HEK293T (cell line): ENCODE measurements around the gene NCR3LG1.

ENCODE experiments used
- CTCF ChIA-PET: fragments of 350-600 bp; formaldehyde crosslinking; extraction: SDS; loops from one replicate; lab custom pipeline; 2021; ENCODE audit warnings: antibody characterized with exemption, inconsistent platforms; lab: Yijun Ruan, JAX
- POLR2A ChIA-PET: fragments of 350-600 bp; formaldehyde crosslinking; extraction: SDS; loops from one replicate; lab custom pipeline; 2020; ENCODE audit warnings: antibody characterized with exemption, inconsistent platforms; lab: Yijun Ruan, JAX
- DNase-seq: peaks from one replicate; pipeline ENCODE4 v3.0.0; 2012; ENCODE audit warnings: mixed read lengths; ENCODE audit errors: extremely low spot score
- ARNT ChIP-seq: fragments of 450-650 bp; IDR thresholded peaks from 2 replicates; pipeline ENCODE4 v1.6.1; 2017; ENCODE audit warnings: mild to moderate bottlenecking
- BHLHE40 ChIP-seq: fragments of 450-650 bp; IDR thresholded peaks from 2 replicates; pipeline ENCODE4 v1.6.1; 2016; ENCODE audit warnings: mild to moderate bottlenecking, moderate library complexity, borderline replicate concordance
- CTBP1 ChIP-seq: fragments of 450-650 bp; IDR thresholded peaks from 2 replicates; pipeline ENCODE4 v1.6.1; 2016; ENCODE audit warnings: borderline replicate concordance
- ELF4 ChIP-seq: fragments of 450-650 bp; IDR thresholded peaks from 2 replicates; pipeline ENCODE4 v1.6.1; 2017; ENCODE audit warnings: antibody characterized with exemption
- FOXA1 ChIP-seq: fragments of 450-650 bp; IDR thresholded peaks from 2 replicates; pipeline ENCODE4 v1.6.1; 2016; ENCODE audit warnings: mild to moderate bottlenecking
- FOXK2 ChIP-seq: fragments of 450-650 bp; IDR thresholded peaks from 2 replicates; pipeline ENCODE4 v1.6.1; 2016; ENCODE audit warnings: mild to moderate bottlenecking
- FOXM1 ChIP-seq: fragments of 450-650 bp; IDR thresholded peaks from 2 replicates; pipeline ENCODE4 v1.6.1; 2017; ENCODE audit warnings: mild to moderate bottlenecking, borderline replicate concordance
- HDGF ChIP-seq: fragments of 450-650 bp; IDR thresholded peaks from 2 replicates; pipeline ENCODE4 v1.6.1; 2017; ENCODE audit warnings: antibody characterized with exemption, borderline replicate concordance
- L3MBTL2 ChIP-seq: fragments of 450-650 bp; conservative IDR thresholded peaks from 2 replicates; pipeline ENCODE4 v1.6.1; 2016; ENCODE audit warnings: mild to moderate bottlenecking
- LEF1 ChIP-seq: fragments of 450-650 bp; IDR thresholded peaks from 2 replicates; pipeline ENCODE4 v1.6.1; 2017; ENCODE audit warnings: mild to moderate bottlenecking, borderline replicate concordance
- NFRKB ChIP-seq: fragments of 450-650 bp; IDR thresholded peaks from 2 replicates; pipeline ENCODE4 v1.6.1; 2016; ENCODE audit warnings: mild to moderate bottlenecking, moderate library complexity
- SP1 ChIP-seq: fragments of 450-650 bp; IDR thresholded peaks from 2 replicates; pipeline ENCODE4 v1.6.1; 2017
- SUZ12 ChIP-seq: fragments of 450-650 bp; IDR thresholded peaks from 2 replicates; pipeline ENCODE4 v1.6.1; 2016; ENCODE audit warnings: mild to moderate bottlenecking
- TARDBP ChIP-seq: fragments of 450-650 bp; IDR thresholded peaks from 2 replicates; pipeline ENCODE4 v1.6.1; 2016
- ZNF384 ChIP-seq: fragments of 450-650 bp; IDR thresholded peaks from 2 replicates; pipeline ENCODE4 v1.6.1; 2016
- TF ChIP-seq, protein P1 (sequence below): fragments of 450-650 bp; IDR thresholded peaks from 2 replicates; pipeline ENCODE4 v1.6.1; 2016

The NCR3LG1 gene

GRCh38 chr11:17352950-17353820 is 1.6 kb downstream of the NCR3LG1 start:
- peak; percentile 62 for DNase-seq
- CTCF ChIA-PET: interaction anchor here (0.6 to 2.3 kb wide), 7 partner anchors 13 to 259 kb away, joined by 3 to 10 read pairs (median 4); no protein-coding TSS in a partner anchor
- POLR2A ChIA-PET: interaction anchor here (0.8 to 1.4 kb wide), 8 partner anchors 9 to 145 kb away, joined by 3 to 8 read pairs (median 4); partner anchors contain the start of genes NUCB2 and PIK3C2A
- no peak for TF ChIP-seq BHLHE40
- no peak for TF ChIP-seq ARNT
- TF ChIP-seq L3MBTL2: peak; percentile 83
- TF ChIP-seq FOXK2: no peak
- TF ChIP-seq NFRKB: no peak
- TF ChIP-seq, protein P1, sequence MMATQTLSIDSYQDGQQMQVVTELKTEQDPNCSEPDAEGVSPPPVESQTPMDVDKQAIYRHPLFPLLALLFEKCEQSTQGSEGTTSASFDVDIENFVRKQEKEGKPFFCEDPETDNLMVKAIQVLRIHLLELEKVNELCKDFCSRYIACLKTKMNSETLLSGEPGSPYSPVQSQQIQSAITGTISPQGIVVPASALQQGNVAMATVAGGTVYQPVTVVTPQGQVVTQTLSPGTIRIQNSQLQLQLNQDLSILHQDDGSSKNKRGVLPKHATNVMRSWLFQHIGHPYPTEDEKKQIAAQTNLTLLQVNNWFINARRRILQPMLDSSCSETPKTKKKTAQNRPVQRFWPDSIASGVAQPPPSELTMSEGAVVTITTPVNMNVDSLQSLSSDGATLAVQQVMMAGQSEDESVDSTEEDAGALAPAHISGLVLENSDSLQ: peak; percentile 27; the same call in 1 of the 2 replicates
- TF ChIP-seq SP1: no peak
- no peak for TF ChIP-seq SUZ12
- peak; percentile 24; the same call in 1 of the 2 replicates for TF ChIP-seq TARDBP
- TF ChIP-seq CTBP1: no peak
- no peak for TF ChIP-seq HDGF
- TF ChIP-seq ELF4: no peak
- TF ChIP-seq FOXA1: no peak
- TF ChIP-seq FOXM1: no peak
- TF ChIP-seq LEF1: no peak

DNA sequence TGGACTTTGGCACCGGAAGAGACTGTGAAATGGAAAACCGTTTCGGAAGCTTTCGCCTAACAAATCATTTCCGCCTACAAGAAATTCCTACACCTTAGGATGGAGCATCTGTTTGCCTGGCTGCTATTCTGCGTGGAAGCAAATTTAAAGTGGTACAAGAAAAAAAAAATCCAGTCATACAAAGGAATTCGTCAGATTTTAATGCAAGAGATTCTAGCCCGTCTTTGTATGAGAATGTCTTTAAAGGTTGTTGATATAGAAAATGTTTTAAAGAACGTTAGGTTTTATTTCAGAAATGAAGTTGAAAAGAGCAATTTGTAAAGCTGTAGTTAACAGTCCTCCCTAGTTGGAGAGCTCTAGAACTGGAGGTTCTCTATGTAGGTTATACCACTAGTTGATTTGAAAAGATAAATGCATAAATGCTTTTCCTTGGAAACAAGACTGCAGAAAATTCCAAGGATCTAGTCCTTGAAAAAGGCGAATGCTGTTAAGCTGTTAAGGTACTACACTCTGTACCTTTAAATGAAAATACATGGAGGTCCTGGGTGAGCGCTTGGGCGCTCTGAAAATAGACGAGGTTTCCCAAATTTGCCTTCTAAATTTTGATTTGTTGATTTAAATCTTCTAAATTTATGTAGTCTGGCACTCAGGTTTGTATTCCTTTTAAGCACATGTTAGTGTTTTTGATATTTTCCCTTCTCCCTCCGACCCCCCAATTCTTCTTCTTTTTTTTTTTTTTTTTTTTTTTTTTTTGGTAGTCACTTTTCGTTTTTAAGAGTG is 2.4 kb downstream of the NCR3LG1 start:
- POLR2A ChIA-PET: interaction anchor here (0.7 to 1.4 kb wide), 9 partner anchors 9 to 1089 kb away, joined by 3 to 8 read pairs (median 4); partner anchors contain the start of genes NUCB2 and PIK3C2A
- CTCF ChIA-PET: interaction anchor here (0.6 to 2.3 kb wide), 12 partner anchors 11 to 260 kb away, joined by 3 to 10 read pairs (median 4); no protein-coding TSS in a partner anchor
- DNase-seq: no peak
- TF ChIP-seq ARNT: no peak
- no peak for TF ChIP-seq FOXA1
- TF ChIP-seq L3MBTL2: peak; percentile 69
- no peak for TF ChIP-seq SP1
- TF ChIP-seq BHLHE40: no peak

DNA sequence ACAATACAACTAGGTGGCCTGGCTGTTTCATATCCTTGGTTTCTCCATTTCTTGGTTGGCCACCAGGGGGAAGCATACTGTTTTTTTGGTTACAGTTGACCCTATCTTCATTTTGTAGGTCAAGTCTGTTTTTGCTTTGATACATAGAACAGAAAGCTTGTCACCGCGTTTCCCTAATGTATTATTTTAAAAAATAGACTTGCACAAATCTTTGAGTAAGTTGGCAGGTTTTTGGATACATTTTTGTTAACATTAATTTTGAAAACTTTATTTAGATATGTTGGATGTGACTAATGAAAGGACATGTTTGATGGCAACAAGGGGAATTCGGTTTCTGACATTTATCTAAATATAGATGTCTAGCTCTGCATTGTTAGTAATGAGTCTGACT is 3.0 kb downstream of the NCR3LG1 start:
- POLR2A ChIA-PET: interaction anchor here (1.2 kb wide), 1 partner anchor 79 kb away, joined by 8 read pairs; the partner anchor contains the start of gene NUCB2
- CTCF ChIA-PET: interaction anchor here (0.6 to 2.3 kb wide), 14 partner anchors 10 to 414 kb away, joined by 3 to 10 read pairs (median 3); no protein-coding TSS in a partner anchor
- peak; percentile 62 for DNase-seq
- TF ChIP-seq FOXA1: no peak
- peak; percentile 51; the same call in 1 of the 2 replicates for TF ChIP-seq ZNF384
- TF ChIP-seq ARNT: no peak
- no peak for TF ChIP-seq TARDBP

GRCh38 chr11:17366495-17366894 is 14.9 kb downstream of the NCR3LG1 start:
- POLR2A ChIA-PET: no interaction called here
- CTCF ChIA-PET: interaction anchor here (0.8 to 0.9 kb wide), 2 partner anchors 12 to 15 kb away, joined by 3 to 4 read pairs; no protein-coding TSS in a partner anchor
- DNase-seq: no peak
- TF ChIP-seq HDGF: no peak
- TF ChIP-seq TARDBP: no peak
- TF ChIP-seq LEF1: no peak
- TF ChIP-seq ZNF384: no peak
- no peak for TF ChIP-seq BHLHE40
- TF ChIP-seq SUZ12: no peak
- no peak for TF ChIP-seq CTBP1
- TF ChIP-seq, protein P1: no peak
- TF ChIP-seq FOXM1: no peak
- TF ChIP-seq FOXA1: no peak
- no peak for TF ChIP-seq FOXK2
- no peak for TF ChIP-seq L3MBTL2
- TF ChIP-seq ARNT: no peak
- no peak for TF ChIP-seq NFRKB
- TF ChIP-seq SP1: no peak
- no peak for TF ChIP-seq ELF4

DNA sequence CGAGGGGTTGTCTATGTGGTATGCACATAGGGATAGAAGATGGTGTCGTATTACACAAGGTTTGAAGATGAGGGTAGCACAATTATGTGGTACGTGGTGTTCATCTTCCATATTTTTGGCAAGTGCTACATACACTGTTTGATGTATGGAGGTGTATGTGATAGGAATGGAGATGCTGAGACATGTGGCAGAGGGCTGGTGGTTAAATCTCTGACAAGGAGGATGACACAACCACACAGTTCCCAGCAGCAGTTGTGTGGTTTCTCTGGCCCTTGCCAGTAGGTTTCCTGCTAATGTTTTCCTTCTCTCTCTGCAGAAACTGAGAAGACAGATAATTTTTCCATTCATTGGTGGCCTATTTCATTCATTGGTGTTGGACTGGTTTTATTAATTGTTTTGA is 17.0 kb downstream of the NCR3LG1 start:
- ChIA-PET CTCF (no interaction called here), POLR2A (no interaction called here)
- no peak for TF ChIP-seq HDGF
- no peak for TF ChIP-seq ZNF384
- TF ChIP-seq ARNT: no peak
- no peak for TF ChIP-seq CTBP1
- TF ChIP-seq SP1: no peak
- TF ChIP-seq SUZ12: no peak
- TF ChIP-seq BHLHE40: no peak
- no peak for TF ChIP-seq FOXM1
- no peak for DNase-seq

GRCh38 chr11:17369094-17369493 is 17.5 kb downstream of the NCR3LG1 start:
- DNase-seq: no peak
- POLR2A ChIA-PET: no interaction called here
- CTCF ChIA-PET: no interaction called here
- TF ChIP-seq LEF1: no peak
- no peak for TF ChIP-seq NFRKB
- no peak for TF ChIP-seq TARDBP
- no peak for TF ChIP-seq SUZ12
- TF ChIP-seq L3MBTL2: no peak
- TF ChIP-seq HDGF: no peak
- TF ChIP-seq, protein P1: no peak
- no peak for TF ChIP-seq SP1
- TF ChIP-seq ELF4: no peak
- TF ChIP-seq FOXA1: no peak
